Liver (tissue), 9 donors: Measurements from ENCODE around the gene PIKFYVE. TPM values are rescaled to one million over a fixed set of nuclear protein-coding genes. Genes with fewer than 3 reads are reported as not detected.

Experiments
- DNase-seq: peaks from one replicate; pipeline ENCODE4 v3.0.0-alpha.2; 2017; ENCODE audit warnings: low spot score
- H3K27ac ChIP-seq, 2 donors: one replicate each; pipeline ENCODE4 v1.7.0; 2013; ENCODE audit warnings: inconsistent platforms in 2 of 2, low read length in 2 of 2, control low read depth in 1 of 2, low read depth in 1 of 2, mild to moderate bottlenecking in 1 of 2
- H3K27me3 ChIP-seq, 4 donors: one replicate each; pipeline versions ENCODE4 v1.6.1 to v1.7.0; 2013; ENCODE audit warnings: low read length in 3 of 4, inconsistent platforms in 1 of 4, mild to moderate bottlenecking in 1 of 4, moderate library complexity in 1 of 4; ENCODE audit not compliant: control insufficient read depth in 4 of 4, insufficient read depth in 4 of 4
- H3K36me3 ChIP-seq, 4 donors: one replicate each; pipeline versions ENCODE4 v1.6.1 to v1.7.0; 2013; ENCODE audit warnings: low read length in 3 of 4, mild to moderate bottlenecking in 3 of 4, low read depth in 1 of 4, moderate library complexity in 1 of 4; ENCODE audit not compliant: control insufficient read depth in 4 of 4, insufficient read depth in 3 of 4
- H3K4me1 ChIP-seq, 4 donors: one replicate each; pipeline versions ENCODE4 v1.6.1 to v1.7.0; 2013; ENCODE audit warnings: low read length in 3 of 4, mild to moderate bottlenecking in 3 of 4, moderate library complexity in 1 of 4; ENCODE audit not compliant: control insufficient read depth in 4 of 4, insufficient read depth in 4 of 4
- H3K4me3 ChIP-seq, 3 donors: one replicate each; pipeline versions ENCODE4 v1.6.1 to v1.7.0; 2013; ENCODE audit warnings: low read length in 3 of 3, control low read depth in 1 of 3, low read depth in 1 of 3, mild to moderate bottlenecking in 1 of 3
- H3K9ac ChIP-seq, 2 donors: one replicate each; pipeline ENCODE4 v1.7.0; 2013; ENCODE audit warnings: low read length in 2 of 2, mild to moderate bottlenecking in 2 of 2, moderate library complexity in 2 of 2, control low read depth in 1 of 2, low read depth in 1 of 2
- H3K9me3 ChIP-seq, 4 donors: one replicate each; pipeline versions ENCODE4 v1.6.1 to v1.7.0; 2013; ENCODE audit warnings: low read length in 3 of 4; ENCODE audit not compliant: control insufficient read depth in 4 of 4
- ATF3 ChIP-seq: IDR thresholded peaks from 2 replicates; pipeline ENCODE4 v1.6.1; 2016; ENCODE audit warnings: antibody characterized with exemption
- CTCF ChIP-seq: fragments of 150-350 bp; IDR thresholded peaks from 2 replicates; pipeline ENCODE4 v1.5.1; 2017; ENCODE audit warnings: improper control_type of control experiment, low read depth, low read length; ENCODE audit not compliant: missing input control
- EGR1 ChIP-seq, 2 donors: IDR thresholded peaks; 2 replicates each; pipeline ENCODE4 v1.6.1; 2016 to 2018; ENCODE audit warnings: antibody characterized with exemption in 2 of 2, low read depth in 2 of 2
- FOXA1 ChIP-seq: IDR thresholded peaks from 2 replicates; pipeline ENCODE4 v1.6.1; 2016; ENCODE audit warnings: antibody characterized with exemption
- FOXA2 ChIP-seq: IDR thresholded peaks from 2 replicates; pipeline ENCODE4 v1.6.1; 2016; ENCODE audit warnings: antibody characterized with exemption
- GABPA ChIP-seq, 2 donors: IDR thresholded peaks in 1 of 2; conservative IDR thresholded peaks in 1 of 2; 2 replicates each; pipeline ENCODE4 v1.6.1; 2016; ENCODE audit warnings: antibody characterized with exemption in 2 of 2, mild to moderate bottlenecking in 1 of 2, moderate library complexity in 1 of 2
- HNF4A ChIP-seq, 2 donors: conservative IDR thresholded peaks; 2 replicates each; pipeline ENCODE4 v1.6.1; 2016; ENCODE audit warnings: antibody characterized with exemption in 2 of 2, mild to moderate bottlenecking in 2 of 2
- JUND ChIP-seq, 2 donors: IDR thresholded peaks; 2 replicates each; pipeline ENCODE4 v1.6.1; 2016; ENCODE audit warnings: antibody characterized with exemption in 2 of 2
- MAX ChIP-seq: IDR thresholded peaks from 2 replicates; pipeline ENCODE4 v1.6.1; 2016; ENCODE audit warnings: antibody characterized with exemption
- NR2F2 ChIP-seq: IDR thresholded peaks from 2 replicates; pipeline ENCODE4 v1.6.1; 2016; ENCODE audit warnings: antibody characterized with exemption
- RAD21 ChIP-seq, 2 donors: IDR thresholded peaks; 2 replicates each; pipeline ENCODE4 v1.6.1; 2016; ENCODE audit warnings: antibody characterized with exemption in 2 of 2, mild to moderate bottlenecking in 2 of 2
- REST ChIP-seq: IDR thresholded peaks from 2 replicates; pipeline ENCODE4 v1.6.1; 2016; ENCODE audit warnings: antibody characterized with exemption, mild to moderate bottlenecking
- SP1 ChIP-seq: IDR thresholded peaks from 2 replicates; pipeline ENCODE4 v1.6.1; 2018; ENCODE audit warnings: antibody characterized with exemption, mild to moderate bottlenecking
- TAF1 ChIP-seq: conservative IDR thresholded peaks from 2 replicates; pipeline ENCODE4 v1.6.1; 2016; ENCODE audit warnings: antibody characterized with exemption, mild to moderate bottlenecking
- YY1 ChIP-seq: IDR thresholded peaks from 2 replicates; pipeline ENCODE4 v1.6.1; 2016; ENCODE audit warnings: antibody characterized with exemption, mild to moderate bottlenecking
- ZBTB33 ChIP-seq: IDR thresholded peaks from 2 replicates; pipeline ENCODE4 v1.6.1; 2016; ENCODE audit warnings: antibody characterized with exemption
- WGBS: extraction: QIAGEN DNeasy Blood & Tissue Kit; methylation state at CpG from one replicate; pipeline ENCODE4 v1.1.7; 2013; 5-methylcytosine and 5-hydroxymethylcytosine counted together
- polyA plus RNA-seq, 2 donors: library from polyadenylated mRNA; stranded (reverse) in 1 of 2; unstranded in 1 of 2; fragments of 200-250 nt in 1 of 2; fragments of >200 nt in 1 of 2; fragmentation: Nextera tagmentation in 1 of 2; extraction: Ambion mirVana in 1 of 2; gene quantifications; one replicate each; pipeline versions ENCODE4 v1.2.1 to v1.2.3, GENCODE V29; 2013 to 2015
- total RNA-seq, 2 donors: library from RNA; depleted of rRNA; stranded (reverse); fragments of >200 nt; gene quantifications; one replicate each; pipeline ENCODE4 v1.2.3, GENCODE V29; 2014
- donor health status: healthy.
- donor health status: healthy.
- donor health status: healthy.
- donor health status: healthy.
- donor health status: healthy.

Gene PIKFYVE
- total and polyA plus RNA-seq, 4 donors = 3.5 to 23.1 (median 9.1) TPM

GRCh38 chr2:208296610-208297009 lies 30.6 kb downstream of the PIKFYVE start:
- 98% methylated on average over 2 of the region's 2 CpGs for WGBS
- Histone ChIP-seq H3K27ac (no peak overlapping the region), H3K36me3 (peaks cover 6 to 31% (median 25%) of the 10 kb centered on the region in 4 donors), H3K27me3 (no peaks in the 10 kb centered on the region), H3K9me3 (no peaks in the 10 kb centered on the region), H3K4me1 (no peaks in the 10 kb centered on the region), H3K4me3 (no peak overlapping the region), H3K9ac (no peak overlapping the region)
- no peak for TF ChIP-seq JUND (IDR thresholded peaks at IDR 0.05)
- TF ChIP-seq FOXA2 = no peak
- no peak for TF ChIP-seq FOXA1
- no peak for TF ChIP-seq ZBTB33
- no peak for TF ChIP-seq NR2F2
- no peak for TF ChIP-seq GABPA (IDR thresholded peaks at IDR 0.05 in 1 of 2, conservative IDR thresholded peaks at IDR 0.05 in 1 of 2)
- no peak for TF ChIP-seq HNF4A (conservative IDR thresholded peaks at IDR 0.05)
- TF ChIP-seq EGR1 (IDR thresholded peaks at IDR 0.05; ENCODE audit: low read depth in 2 of 2) = no peak
- TF ChIP-seq YY1 = no peak
- no peak for TF ChIP-seq REST
- no peak for TF ChIP-seq RAD21 (IDR thresholded peaks at IDR 0.05)
- DNase-seq = no peak

- no peak for DNase-seq
- Histone ChIP-seq H3K27me3 (no peaks in the 10 kb centered on the region), H3K4me1 (no peaks in the 10 kb centered on the region), H3K36me3 (peaks cover 6 to 41% (median 33%) of the 10 kb centered on the region in 4 donors), H3K4me3 (no peak overlapping the region), H3K27ac (no peak overlapping the region), H3K9me3 (no peaks in the 10 kb centered on the region), H3K9ac (no peak overlapping the region)
- no peak for TF ChIP-seq JUND (IDR thresholded peaks at IDR 0.05)
- TF ChIP-seq REST = no peak
- TF ChIP-seq FOXA1 = no peak
- no peak for TF ChIP-seq CTCF
- no peak for TF ChIP-seq TAF1
- no peak for TF ChIP-seq RAD21 (IDR thresholded peaks at IDR 0.05)
- no peak for TF ChIP-seq MAX
- no peak for TF ChIP-seq YY1
- TF ChIP-seq NR2F2 = no peak
- TF ChIP-seq SP1 = no peak
- no peak for TF ChIP-seq ATF3
- 94% methylated on average over 1 of the region's 1 CpG for WGBS
Observed at GRCh38 chr2:208297961-208298360, 31.9 kb downstream of the PIKFYVE start.
